NCI-H1105 (cell line): Measurements from ENCODE around the gene RNF168.
"Not testable (repeated sequence)": the region's sequence is repeated elsewhere in the genome, so short reads cannot be mapped to it uniquely, and the experiment has no call there.

ENCODE experiments used
- DNase-seq: peaks from one replicate; lab custom pipeline; 2025; lab: John Stamatoyannopoulos, UW

RNF168 gene

DNA sequence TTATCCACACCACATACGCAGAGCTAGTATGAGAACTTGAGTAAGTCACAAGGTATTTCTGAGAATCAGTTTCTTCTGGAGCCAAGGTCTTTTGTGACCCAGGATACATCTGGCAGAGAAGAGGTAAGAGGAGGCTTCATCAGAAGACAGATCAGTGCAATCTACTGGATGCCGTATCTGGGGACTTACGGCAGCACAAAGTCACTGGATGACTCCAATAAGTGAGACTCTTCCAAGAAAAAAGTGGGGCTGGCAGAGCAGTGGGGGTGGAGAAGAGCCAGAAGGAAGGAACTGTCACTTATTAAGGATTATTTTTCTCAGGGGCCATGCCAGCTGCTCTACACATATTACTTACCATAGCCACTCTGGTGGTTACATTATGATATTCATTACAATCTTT is 39.8 kb downstream of the RNF168 start:
- no peak for DNase-seq

DNA sequence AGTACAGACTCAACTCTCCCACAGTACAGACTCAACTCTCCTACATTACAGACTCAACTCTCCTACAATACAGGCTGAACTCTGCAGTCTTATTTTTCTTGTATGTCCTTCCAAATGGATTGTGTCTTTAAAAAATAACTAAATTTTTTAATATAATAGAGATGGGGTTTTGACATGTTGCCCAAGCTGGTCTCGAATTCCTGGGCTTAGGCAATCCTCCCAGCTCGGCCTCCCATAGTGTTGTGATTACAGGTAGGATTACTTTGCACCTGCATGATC is 40.2 kb downstream of the RNF168 start:
- no peak for DNase-seq

DNA sequence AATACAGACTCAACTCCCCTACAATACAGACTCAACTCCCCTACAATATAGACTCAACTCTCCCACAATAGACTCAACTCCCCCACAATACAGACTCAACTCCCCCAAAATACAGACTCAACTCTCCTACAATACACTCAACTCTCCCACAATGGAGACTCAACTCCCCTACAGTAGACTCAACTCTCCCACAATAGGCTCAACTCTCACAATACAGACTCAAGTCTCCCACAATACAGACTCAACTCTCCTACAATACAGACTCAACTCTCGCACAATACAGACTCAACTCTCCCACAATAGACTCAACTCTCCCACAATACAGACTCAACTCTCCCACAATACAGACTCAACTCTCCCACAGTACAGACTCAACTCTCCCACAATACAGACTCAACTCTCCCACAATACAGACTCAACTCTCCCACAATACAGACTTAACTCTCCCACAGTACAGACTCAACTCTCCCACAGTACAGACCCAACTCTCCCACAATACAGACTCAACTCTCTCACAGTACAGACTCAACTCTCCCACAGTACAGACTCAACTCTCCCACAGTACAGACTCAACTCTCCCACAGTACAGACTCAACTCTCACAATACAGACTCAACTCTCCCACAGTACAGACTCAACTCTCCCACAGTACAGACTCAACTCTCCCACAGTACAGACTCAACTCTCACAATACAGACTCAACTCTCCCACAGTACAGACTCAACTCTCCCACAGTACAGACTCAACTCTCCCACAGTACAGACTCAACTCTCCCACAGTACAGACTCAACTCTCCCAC is 40.7 kb downstream of the RNF168 start:
- not testable (repeated sequence) for DNase-seq

DNA sequence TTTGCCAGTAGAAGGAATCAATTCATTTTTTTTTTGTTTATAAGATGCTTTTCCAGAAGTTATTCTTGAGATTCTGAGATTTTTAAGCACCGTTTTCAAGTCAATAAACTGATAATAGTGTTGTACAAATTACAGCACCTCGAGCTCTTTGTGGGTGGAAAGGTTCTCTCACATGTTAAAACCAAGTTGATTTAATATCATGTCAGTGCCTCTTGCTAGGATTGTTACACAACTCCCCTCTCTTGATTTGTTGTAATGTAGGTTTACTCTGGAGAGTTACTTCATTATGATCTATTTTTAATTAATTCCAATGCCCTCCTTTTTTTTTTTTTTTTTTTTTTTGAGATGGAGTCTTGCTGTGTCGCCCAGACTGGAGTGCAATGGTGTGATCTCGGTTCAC is 45.5 kb downstream of the RNF168 start:
- DNase-seq = no peak

DNA sequence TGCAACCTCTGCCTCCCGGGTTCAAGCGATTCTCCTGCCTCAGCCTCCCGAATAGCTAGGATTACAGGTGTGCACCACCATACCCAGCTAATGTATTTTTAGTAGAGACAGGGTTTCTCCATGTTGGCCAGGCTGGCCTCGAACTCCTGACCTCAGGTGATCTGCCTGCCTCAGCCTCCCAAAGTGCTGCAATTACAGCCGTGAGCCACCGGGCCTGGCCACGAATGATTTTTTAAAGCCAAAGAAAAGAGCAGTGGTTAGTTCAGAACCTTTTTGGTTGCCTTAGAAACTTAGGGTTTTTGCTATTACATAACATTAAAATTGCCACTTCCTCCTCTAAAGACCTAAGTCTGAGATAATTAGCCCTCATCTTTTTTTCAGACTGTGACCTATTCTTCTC is 46.1 kb downstream of the RNF168 start:
- not testable (repeated sequence) for DNase-seq

DNA sequence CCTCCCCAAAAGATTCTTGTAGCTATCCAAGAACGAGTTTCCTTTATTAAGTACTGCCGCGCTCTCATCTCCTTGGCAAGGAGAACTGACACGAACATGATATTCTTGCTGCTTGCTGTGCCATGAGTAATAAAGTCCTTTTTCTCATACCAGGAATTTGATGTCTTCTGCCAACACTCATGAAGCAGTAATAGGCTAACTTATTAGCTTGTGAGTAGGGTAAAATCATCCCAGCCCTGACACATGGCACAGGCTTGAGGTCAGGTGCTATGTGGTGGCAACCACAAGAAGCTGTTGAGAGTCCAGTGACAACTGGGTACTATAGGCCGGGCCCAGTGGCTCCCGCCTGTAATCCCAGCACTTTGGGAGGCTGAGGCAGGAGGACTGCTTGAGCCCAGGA is 48.6 kb downstream of the RNF168 start:
- DNase-seq = no peak

DNA sequence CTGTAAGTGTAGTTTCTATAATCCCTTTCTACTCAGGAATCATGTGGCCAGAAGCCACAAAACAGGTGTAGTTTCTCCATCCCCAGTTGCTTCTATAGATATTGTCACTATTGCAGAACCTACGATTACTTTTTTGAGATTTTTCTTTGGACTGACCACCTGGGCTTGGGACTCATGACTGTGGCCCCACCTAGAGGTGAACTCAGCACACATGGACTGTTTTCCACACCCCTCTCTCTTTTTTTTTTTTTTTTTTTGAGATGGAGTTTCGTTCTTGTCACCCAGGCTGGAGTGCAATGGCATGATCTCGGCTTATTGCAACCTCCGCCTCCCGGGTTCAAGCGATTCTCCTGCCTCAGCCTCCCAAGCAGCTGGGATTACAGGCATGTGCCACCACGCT is 58.2 kb downstream of the RNF168 start:
- not testable (repeated sequence) for DNase-seq

DNA sequence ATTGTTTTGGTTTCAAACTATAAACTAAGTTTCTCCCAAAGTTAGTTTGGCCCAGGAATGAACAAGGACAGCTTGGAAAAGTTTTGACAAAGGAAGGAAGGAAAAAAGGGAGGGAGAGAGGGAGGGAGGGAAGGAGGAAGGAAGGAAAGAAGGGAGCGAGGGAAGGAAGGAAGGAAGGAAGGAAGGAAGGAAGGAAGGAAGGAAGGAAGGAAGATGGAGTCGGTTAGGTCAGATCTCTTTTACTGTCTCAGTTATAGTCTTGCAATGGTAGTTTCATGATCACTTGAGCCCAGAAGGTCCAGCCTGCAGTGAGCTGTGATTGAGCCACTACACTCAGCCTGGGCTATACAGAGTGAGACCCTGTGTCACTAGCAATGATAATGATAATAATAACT is 59.1 kb downstream of the RNF168 start:
- no peak for DNase-seq

DNA sequence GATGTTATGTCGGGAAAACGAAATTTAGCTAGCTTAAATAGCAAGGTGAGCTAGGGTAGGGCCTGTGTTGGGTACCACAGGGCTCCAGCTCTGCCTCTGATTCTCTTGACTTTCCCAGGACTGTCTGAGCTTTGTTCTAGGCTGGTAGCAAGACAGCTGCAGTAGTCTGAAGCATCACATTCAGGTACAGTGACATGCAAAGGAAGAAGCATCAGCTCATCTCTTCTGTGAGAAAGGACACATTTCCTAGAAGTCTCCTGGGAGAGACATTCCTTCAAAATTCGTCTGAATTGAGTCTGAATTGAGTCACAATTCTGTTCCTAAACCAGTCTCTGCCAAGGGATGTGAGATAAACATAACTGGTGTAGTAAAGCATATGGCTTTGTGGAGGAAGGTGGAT is 62.9 kb downstream of the RNF168 start:
- no peak for DNase-seq

DNA sequence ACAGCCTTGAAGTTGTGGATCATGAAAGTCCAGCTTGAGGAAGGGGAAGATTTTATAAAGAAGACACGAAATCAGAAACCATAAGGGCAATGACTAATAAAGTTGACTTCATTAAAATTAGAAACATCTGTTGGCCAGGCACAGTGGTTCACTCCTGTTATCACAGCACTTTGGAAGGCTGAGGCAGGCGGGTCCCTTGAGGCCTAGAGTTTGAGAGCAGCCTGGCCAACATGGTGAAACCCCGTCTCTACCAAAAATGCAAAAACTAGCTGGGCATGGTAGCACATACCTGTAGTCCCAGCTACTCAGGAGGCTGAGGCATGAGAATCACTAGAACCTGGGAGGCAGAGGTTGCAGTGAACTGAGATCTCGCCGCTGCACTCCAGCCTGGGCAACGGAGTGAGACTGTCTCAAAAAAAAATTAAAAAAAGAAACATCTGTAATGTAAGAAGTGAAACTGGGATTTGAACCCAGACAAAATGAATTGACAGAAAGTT is 63.5 kb downstream of the RNF168 start:
- DNase-seq = no peak

DNA sequence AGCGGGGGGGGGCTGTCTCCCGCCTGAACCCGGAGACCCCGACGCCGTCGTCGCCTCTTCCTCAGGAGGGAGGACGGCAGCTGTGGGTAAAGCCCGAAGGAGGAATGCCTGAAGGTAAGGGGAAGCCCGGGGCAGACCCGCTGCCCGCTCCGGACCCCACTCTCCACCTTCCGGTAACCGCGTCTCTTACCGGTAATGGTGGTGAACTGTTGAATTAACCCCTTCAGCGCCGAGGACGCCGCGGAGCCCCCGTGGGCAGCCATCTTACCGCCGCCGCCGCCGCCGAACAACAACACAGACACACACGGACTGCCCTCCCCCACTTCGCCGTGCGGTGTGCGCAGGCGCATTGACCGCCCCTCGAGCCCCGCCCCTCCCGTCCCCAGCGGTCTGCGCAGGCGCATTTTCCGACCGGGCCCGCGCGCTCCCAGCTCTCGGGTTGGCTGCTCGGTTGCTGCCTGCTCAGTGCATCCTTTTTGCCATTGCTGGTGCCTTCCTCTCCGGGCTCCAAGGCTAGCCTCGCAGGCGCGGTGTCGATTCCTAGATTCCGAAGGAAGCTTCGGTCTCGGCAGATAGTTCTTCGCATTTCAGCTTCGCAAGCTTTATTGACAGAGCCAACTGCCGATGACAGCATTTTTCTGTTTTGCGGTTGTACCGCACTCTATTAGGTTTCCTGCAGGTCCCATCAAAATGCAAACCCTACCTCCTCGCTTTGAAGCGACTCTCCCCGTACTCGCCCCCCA is 71.3 kb downstream of the RNF168 start, which contains the start of gene UBXN7:
Gene UBXN7, minus strand, starts transcription at position 291 of the 743 bp plus-strand sequence. Its CDS starts 28 bp downstream, at position 263.
- DNase-seq = peak; percentile 97

DNA sequence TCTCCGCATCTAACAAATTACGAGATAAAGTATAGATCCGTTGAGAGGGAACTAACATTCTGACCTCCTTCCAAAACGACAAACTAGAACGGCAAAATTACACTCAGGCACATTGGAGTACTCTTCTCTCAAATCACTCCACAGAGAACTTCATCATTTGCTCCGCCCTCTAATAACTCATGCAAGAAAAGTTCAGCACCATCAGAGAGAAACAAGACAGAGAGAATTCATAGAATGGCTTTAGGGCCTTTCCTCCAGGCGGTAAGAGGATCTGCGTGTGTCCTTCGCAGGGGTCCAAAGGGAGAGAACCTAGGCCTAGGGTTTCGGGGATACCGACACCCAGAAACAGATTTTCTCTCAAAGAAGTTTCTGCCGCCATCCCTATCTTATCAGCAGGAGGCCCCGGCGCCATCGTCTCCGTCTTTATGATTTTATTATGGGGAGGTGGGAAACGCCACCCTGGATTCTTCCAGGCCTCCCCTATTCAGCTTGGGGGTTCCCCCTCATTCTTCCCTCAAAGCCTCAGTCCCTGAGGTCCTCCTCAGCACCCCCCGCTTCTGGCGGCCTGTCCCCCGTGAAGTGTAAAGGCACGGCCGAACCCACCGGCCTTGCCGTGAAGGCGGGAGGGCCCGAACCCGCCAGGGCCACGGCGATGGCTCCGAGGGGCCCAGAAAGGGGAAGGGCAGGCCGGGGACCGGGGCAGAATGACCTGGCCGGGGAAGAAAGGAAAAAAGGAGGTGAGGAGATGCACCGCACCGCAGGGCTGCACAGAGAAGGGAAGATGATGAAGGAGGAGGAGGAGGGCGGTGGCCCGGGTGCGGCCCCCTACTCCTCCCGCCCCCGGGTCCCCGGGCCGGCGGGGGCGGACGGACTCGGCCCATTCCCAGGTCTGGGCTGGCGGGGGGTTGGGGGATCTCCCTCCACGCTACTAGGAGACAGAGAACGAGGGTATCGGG is 72.1 kb downstream of the RNF168 start:
- DNase-seq = peak; percentile 47

DNA sequence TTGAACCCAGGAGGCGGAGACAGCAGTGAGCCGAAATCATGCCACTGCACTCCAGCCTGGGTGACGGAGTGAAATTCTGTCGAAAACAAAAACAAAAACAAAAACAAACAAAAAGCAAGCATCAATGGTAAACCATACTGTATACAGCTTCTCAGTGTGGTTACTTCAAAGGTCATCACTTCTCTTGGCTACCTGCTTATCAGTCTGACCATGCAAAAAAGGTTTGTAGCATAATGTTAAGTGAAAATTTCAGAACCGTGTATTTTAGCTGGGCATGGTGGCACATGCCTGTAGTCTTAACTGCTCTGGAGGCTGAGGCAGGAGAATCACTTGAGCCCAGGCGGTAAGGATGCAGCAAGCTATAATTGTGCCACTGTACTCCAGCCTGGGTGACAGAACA is 75.5 kb downstream of the RNF168 start:
- DNase-seq = no peak

DNA sequence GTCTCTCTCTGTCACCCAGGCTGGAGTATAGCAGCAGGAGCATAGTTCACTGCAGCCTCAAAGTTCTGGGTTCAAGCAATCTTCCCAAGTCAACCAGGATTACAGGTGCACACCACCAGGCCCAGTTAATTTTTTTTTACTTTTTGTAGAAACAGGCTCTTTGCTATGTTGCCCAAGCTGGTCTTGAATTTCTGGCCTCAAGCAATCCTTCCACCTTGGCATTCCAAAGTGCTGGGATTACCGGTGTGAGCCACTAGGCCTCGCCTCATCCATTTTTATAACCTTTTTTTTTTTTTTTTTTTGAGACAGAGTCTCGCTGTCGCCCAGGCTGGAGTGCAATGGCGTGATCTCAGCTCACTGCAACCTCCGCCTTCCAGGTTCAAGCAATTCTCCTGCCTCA is 79.1 kb downstream of the RNF168 start:
- DNase-seq = not testable (repeated sequence)

DNA sequence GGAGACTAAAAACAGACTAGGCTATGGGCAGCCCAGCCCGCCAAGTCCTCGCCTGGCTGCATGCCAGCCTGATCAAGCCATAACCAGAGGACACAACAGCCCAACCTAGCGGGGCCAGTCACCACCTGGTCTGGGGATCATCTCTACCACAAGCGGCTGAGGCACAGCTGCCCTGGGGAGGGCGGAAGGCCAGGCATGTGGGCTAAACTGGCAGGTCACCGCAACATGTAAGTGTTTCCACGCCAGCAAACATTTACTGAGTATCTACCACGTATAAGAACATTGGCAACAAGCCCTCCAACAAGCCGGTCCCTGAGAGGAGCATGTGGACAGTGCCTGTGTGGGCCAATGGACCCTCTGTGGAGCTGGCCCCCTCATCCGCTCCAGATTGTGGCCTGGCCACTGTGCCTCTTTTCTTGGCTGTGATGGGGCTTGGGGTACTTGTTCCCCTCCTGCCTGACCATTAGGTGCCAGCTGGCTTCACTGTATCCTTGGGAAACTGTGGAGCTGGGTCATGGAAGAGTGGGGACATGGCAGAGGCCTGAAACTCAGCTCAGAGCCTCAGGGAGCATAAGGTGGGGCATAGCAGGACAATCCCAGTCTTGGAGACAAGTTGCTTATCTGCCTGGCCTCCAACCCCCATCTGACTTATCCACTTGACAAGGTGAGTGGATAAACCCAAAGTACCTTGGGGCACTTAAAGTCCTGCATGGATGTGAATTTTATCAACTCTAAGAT is 80.4 kb downstream of the RNF168 start:
- peak; percentile 33 for DNase-seq

DNA sequence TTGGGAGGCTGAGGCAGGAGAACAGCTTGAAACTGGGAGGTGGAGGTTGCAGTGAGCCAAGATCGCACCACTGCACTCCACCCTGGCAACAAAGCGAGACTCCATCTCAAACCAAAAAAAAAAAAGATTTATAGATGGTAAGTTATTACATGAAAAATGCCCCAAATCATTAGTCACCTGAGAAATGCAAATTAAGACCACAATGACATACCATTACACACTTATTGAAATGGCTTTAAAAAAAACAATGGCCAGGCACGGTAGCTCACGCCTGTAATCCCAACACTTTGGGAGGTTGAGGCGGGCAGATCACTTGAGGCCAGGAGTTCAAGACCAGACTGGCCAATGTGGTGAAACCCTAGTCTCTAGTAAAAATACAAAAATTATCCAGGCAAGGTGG is 81.9 kb downstream of the RNF168 start:
- not testable (repeated sequence) for DNase-seq

DNA sequence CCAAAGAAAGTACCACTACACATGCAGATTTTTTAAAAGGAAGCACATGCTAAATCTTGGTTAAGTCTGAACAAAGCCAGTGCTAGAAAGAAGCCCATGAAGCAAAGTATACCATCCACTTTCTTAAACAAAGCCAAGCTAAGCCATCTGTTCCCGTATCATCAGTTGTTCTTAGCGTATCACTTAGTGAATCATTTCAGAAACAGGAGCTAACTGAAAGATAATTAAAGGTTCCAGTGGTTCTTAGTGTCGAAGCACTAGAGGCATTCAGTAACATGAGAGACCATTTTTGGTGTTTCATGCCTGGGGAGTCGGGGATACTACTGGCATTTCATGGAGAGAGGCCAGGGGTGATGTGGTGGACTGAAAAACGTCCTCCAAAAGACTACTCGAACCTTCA is 84.2 kb downstream of the RNF168 start:
- DNase-seq = no peak
